SK-N-SH treated with all-trans-retinoic acid at 6 μM for 48 hours (cell line): ENCODE measurements around the gene TAF1C.

Source experiments
- ISL1 ChIP-seq: fragments of 250-450 bp; sonication (Bioruptor Pico); IDR thresholded peaks from 2 replicates; pipeline ENCODE4 v2.1.2; 2022; ENCODE audit warnings: mild to moderate bottlenecking, moderate library complexity
- RARB ChIP-seq: fragments of 250-450 bp; sonication (Bioruptor Pico); IDR thresholded peaks from 2 replicates; pipeline ENCODE4 v1.8.0; 2021; ENCODE audit warnings: mild to moderate bottlenecking, moderate library complexity
- TOX ChIP-seq: fragments of 250-450 bp; sonication (Bioruptor Pico); IDR thresholded peaks from 2 replicates; pipeline ENCODE4 v1.8.0; 2021; ENCODE audit warnings: mild to moderate bottlenecking, moderate library complexity, borderline replicate concordance
- ZFP3 ChIP-seq: fragments of 250-450 bp; sonication (Bioruptor Pico); IDR thresholded peaks from 2 replicates; pipeline ENCODE4 v1.5.0; 2020; ENCODE audit warnings: mild to moderate bottlenecking, moderate library complexity
- ZNF70 ChIP-seq: fragments of 450-650 bp; formaldehyde crosslinking; IDR thresholded peaks from 2 replicates; pipeline ENCODE4 v1.5.0; 2020; ENCODE audit warnings: mild to moderate bottlenecking, moderate library complexity
- TF ChIP-seq, protein P1 (sequence below): fragments of 250-450 bp; sonication (Bioruptor Pico); IDR thresholded peaks from 2 replicates; pipeline ENCODE4 v1.5.1; 2020; ENCODE audit warnings: low read depth, mild to moderate bottlenecking, moderate library complexity
- TF ChIP-seq, protein P2 (sequence below): fragments of 250-450 bp; sonication (Bioruptor Pico); IDR thresholded peaks from 2 replicates; pipeline ENCODE4 v1.8.0; 2021; ENCODE audit warnings: low read depth, mild to moderate bottlenecking, moderate library complexity, borderline replicate concordance

DNA sequence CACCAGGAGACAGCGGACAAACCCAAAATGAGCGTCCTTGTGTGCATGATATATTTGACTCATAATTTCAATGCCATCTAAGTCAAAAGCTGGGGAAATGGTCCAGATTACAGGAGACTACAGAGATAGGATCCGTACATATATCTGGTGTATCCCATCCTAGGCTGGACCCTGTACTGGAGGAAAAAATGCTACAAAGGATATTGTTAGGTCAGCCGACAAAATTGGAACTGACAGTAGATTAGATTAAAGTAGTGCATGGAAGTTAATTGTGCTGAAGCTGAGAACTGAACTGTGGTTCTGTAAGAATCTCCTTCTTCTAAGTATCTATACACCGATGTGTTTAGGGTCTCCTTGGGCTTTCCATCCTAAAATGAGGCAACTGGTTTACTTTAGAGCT, 28.7 kb upstream of the TAF1C start:
- TF ChIP-seq, protein P1, sequence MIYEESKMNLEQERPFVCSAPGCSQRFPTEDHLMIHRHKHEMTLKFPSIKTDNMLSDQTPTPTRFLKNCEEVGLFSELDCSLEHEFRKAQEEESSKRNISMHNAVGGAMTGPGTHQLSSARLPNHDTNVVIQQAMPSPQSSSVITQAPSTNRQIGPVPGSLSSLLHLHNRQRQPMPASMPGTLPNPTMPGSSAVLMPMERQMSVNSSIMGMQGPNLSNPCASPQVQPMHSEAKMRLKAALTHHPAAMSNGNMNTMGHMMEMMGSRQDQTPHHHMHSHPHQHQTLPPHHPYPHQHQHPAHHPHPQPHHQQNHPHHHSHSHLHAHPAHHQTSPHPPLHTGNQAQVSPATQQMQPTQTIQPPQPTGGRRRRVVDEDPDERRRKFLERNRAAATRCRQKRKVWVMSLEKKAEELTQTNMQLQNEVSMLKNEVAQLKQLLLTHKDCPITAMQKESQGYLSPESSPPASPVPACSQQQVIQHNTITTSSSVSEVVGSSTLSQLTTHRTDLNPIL (CRISPR knock-in tag): no peak
- TF ChIP-seq, protein P2, sequence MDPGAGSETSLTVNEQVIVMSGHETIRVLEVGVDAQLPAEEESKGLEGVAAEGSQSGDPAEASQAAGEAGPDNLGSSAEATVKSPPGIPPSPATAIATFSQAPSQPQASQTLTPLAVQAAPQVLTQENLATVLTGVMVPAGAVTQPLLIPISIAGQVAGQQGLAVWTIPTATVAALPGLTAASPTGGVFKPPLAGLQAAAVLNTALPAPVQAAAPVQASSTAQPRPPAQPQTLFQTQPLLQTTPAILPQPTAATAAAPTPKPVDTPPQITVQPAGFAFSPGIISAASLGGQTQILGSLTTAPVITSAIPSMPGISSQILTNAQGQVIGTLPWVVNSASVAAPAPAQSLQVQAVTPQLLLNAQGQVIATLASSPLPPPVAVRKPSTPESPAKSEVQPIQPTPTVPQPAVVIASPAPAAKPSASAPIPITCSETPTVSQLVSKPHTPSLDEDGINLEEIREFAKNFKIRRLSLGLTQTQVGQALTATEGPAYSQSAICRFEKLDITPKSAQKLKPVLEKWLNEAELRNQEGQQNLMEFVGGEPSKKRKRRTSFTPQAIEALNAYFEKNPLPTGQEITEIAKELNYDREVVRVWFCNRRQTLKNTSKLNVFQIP (CRISPR knock-in tag): no peak
- TF ChIP-seq ISL1 (CRISPR knock-in tag): no peak
- TF ChIP-seq ZFP3 (CRISPR knock-in tag): no peak
- no peak for TF ChIP-seq RARB
- TF ChIP-seq TOX: no peak
- TF ChIP-seq ZNF70 (CRISPR knock-in tag): no peak
